ENCODE measurements around the gene TMCO6.
A peak's percentile ranks its signal among the peaks of the same experiment; 100 is the strongest.
"Not testable (repeated sequence)": the region's sequence is repeated elsewhere in the genome, so short reads cannot be mapped to it uniquely, and the experiment has no call there.

Gene TMCO6

GRCh38 chr5:140639148-140639981 is at the start of gene TMCO6:
Gene TMCO6, plus strand, starts transcription at chr5:140639451. Its CDS starts 77 bp downstream, at chr5:140639528.
- DNase-seq: peak; percentile 98

- no peak for DNase-seq
Observed at GRCh38 chr5:140590861-140591260, 48.4 kb upstream of the TMCO6 start.

DNA sequence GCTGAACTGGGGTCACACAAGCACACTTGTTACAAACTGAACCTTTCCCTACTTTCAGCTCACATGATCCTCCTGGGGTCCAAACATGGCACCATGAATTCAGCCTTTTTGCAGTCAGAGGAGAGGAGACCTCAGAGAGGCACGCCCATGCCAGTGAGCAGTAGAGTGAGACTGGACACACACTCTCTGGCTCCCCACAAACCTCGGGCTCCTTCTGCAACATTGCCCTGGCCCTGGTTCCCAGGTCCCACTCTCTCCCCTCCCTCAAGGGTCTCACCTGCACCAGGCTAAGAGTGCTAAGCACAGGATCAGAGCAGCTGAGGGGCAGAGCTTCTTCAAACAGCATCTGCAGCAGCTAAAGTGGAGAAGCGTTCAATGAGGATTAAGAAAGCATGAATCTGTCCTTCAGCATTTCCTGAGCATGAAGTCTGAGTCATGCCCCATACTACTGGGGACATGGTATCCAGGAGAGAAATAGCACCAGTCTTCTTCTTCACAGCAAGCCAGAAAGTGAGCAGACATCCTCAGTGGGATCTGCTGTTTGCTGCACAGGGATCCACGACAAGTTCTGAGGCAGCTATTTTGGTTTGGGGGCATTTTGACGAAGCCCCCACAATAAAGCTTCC is 47.4 kb upstream of the TMCO6 start:
- peak; percentile 22 for DNase-seq

- not testable (repeated sequence) for DNase-seq
Observed at GRCh38 chr5:140593070-140593469, 46.2 kb upstream of the TMCO6 start.

- no peak for DNase-seq
Observed at GRCh38 chr5:140594169-140594568, 45.1 kb upstream of the TMCO6 start.

- peak; percentile 90 for DNase-seq
Observed at GRCh38 chr5:140595538-140596300, 43.5 kb upstream of the TMCO6 start.

DNA sequence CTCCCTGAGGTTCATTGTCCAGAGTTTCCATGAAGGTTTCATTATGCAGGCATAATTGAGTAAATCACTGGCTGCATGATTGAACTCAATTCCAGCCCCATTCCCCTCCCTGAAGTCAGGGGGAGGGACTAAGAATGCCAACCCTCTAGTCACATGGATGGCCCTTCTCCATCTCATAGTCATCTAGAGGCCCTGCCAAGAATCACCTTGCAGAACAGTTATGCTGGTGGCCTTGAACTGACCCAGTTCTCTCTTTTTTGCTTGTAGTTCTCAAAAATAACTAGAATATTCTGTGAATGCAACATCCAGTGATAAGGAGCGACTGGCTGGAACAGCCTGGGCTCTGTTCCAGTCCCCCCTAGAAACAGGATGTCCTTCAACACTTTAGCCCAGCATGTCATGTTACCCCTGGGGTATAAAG is 42.9 kb upstream of the TMCO6 start:
- no peak for DNase-seq

- DNase-seq: no peak
Observed at GRCh38 chr5:140598836-140599235, 40.4 kb upstream of the TMCO6 start.

DNA sequence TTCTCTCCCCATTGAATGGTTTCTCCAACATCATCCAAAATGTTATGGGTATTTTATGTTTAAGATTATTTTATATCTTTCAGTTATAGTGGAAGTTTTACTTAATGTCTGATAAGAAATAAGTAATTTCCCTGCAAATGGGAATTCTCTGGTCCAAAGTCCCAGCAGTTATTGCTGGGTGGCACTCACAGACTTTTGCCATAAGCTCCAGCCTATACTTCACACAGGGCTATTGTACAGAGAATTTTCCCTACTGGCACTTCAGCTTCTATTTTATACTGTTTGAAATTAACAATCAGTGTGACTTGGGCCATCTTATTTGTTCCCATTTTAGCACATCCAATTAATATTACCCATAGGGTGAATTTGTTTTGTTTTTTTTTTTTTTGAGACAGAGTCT is 39.2 kb upstream of the TMCO6 start:
- no peak for DNase-seq

GRCh38 chr5:140602147-140602546 is 37.1 kb upstream of the TMCO6 start:
- DNase-seq: no peak

DNA sequence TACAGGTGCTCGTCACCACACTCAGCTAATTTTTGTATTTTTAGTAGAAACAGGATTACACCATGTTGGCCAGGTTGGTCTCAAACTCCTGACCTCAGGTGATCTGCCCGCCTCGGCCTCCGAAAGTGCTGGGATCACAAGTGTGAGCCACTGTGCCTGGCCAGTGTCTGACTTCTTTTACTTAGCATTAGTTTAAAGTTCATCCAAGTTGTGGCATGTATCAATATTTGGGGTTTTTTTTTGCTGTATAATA is 35.9 kb upstream of the TMCO6 start:
- DNase-seq: not testable (repeated sequence)

- DNase-seq: no peak
Observed at GRCh38 chr5:140603734-140604133, 35.5 kb upstream of the TMCO6 start.

GRCh38 chr5:140605879-140606278 is 33.4 kb upstream of the TMCO6 start:
- DNase-seq: no peak

GRCh38 chr5:140607031-140607430 is 32.2 kb upstream of the TMCO6 start:
- peak; percentile 10 for DNase-seq

DNA sequence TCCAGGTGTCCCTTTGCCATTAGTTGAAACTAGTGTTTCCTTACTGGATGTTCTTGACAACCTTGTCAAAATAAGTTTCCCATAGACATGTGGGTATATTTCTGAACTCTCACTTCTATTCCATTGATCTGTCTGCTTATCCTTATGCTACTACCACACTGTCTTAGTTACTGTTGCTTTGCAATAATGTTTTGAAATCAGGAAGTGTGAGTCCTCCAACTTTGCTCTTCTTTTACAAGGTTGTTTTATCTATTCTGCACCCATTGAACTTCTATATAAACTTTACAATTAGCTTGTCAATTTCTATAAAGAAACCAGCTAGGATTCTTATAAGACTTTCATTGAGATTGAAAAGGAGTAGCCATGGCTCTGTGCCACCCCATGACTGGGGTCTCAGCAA is 30.5 kb upstream of the TMCO6 start:
- no peak for DNase-seq

DNA sequence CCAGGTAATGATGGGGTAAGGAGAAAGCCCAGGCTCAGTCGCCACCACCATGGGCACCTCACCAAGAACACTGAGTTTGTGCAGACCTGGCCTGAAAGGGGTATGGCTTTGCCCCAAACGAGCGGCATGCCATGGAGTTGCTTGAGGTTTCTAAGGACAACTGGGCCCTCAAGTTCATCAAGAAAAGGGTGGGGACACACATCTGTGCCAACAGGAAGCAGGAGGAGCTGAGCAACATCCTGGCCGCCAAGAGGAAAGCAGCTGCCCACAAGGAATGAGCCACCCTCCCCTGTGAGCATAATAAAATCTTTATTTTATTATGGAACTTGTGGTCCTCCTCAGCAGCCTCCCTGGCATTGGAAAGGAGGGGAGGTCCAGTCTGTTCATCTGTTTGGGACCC is 30.1 kb upstream of the TMCO6 start:
- DNase-seq: peak; percentile 49

- peak; percentile 88 for DNase-seq
Observed at GRCh38 chr5:140611020-140611521, 28.2 kb upstream of the TMCO6 start.

DNA sequence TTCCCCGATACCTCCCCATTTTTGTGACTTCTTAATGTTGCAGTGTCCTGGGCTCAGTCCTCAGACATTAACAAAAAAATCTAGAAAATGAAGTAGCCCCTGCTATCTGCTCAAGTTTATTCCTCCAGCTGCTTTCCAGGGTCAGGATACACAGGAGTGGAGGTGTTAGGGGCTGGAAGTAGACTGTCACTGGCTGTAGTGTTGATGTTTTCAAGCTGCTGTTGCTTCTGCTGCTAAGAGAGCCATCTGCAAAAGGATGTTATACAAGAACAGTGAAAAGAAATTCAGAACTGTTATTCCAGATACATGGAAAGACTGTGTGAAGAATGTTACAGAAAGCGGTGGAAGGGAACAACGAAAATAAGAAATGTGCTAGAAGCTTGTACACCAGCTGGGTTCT is 16.9 kb upstream of the TMCO6 start:
- no peak for DNase-seq

DNA sequence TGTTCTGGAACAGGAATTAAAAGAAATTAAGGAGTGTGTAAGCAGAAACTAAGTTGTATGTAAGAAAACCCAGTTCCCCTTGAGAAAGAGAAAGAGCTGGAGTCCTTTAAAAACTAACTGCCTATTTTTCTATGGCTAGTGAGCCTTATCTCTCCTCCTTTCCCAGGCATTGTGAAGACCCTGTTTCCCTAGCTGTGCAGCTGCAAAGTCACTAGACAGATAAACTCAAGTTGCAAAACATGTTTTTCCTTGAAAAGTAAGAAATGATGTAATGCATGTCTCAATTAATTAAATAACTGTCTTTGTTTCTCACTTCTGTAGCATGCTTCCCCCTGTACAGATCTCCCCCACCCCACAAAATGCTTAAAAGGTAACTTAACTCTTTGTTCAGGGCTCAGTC is 16.2 kb upstream of the TMCO6 start:
- peak; percentile 17 for DNase-seq

GRCh38 chr5:140624886-140625285 is 14.4 kb upstream of the TMCO6 start:
- not testable (repeated sequence) for DNase-seq

- DNase-seq: no peak
Observed at GRCh38 chr5:140627972-140628371, 11.3 kb upstream of the TMCO6 start.

- no peak for DNase-seq
Observed at GRCh38 chr5:140628711-140629110, 10.5 kb upstream of the TMCO6 start.

DNA sequence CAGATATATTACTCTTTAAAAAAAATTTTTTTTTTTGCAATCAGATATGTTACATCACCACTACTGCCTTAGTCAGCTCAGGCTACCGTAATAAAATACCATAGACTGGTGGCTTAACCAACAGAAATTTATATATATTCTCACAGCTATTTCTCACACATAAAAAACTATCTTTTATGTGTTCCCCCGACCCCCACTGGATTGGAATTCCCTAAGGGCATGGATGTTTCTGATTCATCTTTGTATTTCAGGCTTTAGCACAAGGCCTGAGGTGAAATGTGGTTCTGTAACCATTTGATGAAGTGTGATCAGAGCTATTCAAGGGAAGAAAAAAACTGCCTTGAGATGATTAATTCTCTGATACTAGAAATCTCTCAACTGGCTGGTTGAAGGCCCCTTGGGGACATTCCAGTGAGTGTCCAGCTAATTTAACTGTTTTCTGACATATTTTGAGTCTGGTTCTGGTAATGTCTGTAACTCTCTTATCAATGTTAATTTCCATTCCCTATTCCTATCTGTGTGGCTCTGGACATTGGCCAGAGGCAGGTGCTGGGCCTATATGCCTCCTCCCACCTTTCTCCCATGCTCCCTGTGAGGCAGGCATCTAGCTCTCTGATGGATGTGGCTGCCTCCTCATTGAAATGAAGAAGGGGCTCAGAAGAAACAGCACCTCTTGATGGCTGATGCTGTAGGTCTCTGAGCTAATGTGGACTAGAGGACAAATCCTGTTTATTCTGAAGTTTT is 8.8 kb upstream of the TMCO6 start:
- no peak for DNase-seq
